ENCODE results near the gene PTH2. TPM values are rescaled to one million over a fixed set of nuclear protein-coding genes. Genes with fewer than 3 reads are reported as not detected.

Gene PTH2
- total RNA-seq, 1 experiment from 2014 or later: 1.0 TPM

DNA sequence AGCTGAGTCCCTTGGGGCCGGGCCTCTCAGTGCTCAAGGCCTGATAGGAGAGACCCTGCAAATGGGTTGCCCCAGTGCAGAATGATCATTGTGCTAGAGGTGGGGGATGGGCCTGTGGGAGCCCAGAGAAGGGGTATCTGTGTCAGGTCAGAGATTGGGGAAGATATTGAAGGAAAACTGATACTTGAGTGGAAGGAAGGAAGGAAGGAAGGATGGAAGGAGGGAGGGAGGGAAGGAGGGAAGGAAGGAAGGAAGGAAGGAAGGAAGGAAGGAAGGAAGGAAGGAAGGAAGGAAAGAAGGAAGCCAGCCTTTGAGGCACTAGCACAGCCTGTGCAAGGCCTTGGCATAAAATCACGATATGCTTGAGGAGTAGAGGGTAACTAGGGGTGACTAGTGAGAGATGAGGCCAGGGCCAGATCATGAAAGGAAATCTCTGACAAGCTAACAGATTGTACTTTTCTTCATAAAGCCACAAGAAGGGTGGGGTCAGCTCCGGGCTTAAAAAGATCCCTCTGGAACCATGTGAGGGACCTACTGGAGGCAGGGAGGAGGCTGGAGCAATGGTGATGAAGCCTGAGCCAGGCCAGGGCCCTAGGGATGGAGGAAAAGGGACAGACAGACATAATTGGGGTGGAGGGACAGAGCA is 11.4 kb downstream of the PTH2 start:
- TF ChIP-seq ZNF263 (CRISPR knock-in tag; IDR thresholded peaks at IDR 0.05; ENCODE audit: low read depth) (no peak), NFATC4 (CRISPR knock-in tag; IDR thresholded peaks at IDR 0.05) (no peak), ERG (CRISPR knock-in tag; IDR thresholded peaks at IDR 0.05) (no peak), CREB1 (CRISPR knock-in tag; IDR thresholded peaks at IDR 0.05) (no peak), ZNF317 (CRISPR knock-in tag; IDR thresholded peaks at IDR 0.05; ENCODE audit: borderline replicate concordance, low read depth) (no peak), ZNF671 (CRISPR knock-in tag; IDR thresholded peaks at IDR 0.05) (no peak), MAX (CRISPR knock-in tag; IDR thresholded peaks at IDR 0.05) (no peak), ELF4 (CRISPR knock-in tag; IDR thresholded peaks at IDR 0.05; ENCODE audit: low read depth) (no peak), ZNF425 (CRISPR knock-in tag; conservative IDR thresholded peaks at IDR 0.05) (no peak)
- TF ChIP-seq, protein P1, sequence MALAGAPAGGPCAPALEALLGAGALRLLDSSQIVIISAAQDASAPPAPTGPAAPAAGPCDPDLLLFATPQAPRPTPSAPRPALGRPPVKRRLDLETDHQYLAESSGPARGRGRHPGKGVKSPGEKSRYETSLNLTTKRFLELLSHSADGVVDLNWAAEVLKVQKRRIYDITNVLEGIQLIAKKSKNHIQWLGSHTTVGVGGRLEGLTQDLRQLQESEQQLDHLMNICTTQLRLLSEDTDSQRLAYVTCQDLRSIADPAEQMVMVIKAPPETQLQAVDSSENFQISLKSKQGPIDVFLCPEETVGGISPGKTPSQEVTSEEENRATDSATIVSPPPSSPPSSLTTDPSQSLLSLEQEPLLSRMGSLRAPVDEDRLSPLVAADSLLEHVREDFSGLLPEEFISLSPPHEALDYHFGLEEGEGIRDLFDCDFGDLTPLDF (CRISPR knock-in tag; IDR thresholded peaks at IDR 0.05): no peak
- TF ChIP-seq, protein P2, sequence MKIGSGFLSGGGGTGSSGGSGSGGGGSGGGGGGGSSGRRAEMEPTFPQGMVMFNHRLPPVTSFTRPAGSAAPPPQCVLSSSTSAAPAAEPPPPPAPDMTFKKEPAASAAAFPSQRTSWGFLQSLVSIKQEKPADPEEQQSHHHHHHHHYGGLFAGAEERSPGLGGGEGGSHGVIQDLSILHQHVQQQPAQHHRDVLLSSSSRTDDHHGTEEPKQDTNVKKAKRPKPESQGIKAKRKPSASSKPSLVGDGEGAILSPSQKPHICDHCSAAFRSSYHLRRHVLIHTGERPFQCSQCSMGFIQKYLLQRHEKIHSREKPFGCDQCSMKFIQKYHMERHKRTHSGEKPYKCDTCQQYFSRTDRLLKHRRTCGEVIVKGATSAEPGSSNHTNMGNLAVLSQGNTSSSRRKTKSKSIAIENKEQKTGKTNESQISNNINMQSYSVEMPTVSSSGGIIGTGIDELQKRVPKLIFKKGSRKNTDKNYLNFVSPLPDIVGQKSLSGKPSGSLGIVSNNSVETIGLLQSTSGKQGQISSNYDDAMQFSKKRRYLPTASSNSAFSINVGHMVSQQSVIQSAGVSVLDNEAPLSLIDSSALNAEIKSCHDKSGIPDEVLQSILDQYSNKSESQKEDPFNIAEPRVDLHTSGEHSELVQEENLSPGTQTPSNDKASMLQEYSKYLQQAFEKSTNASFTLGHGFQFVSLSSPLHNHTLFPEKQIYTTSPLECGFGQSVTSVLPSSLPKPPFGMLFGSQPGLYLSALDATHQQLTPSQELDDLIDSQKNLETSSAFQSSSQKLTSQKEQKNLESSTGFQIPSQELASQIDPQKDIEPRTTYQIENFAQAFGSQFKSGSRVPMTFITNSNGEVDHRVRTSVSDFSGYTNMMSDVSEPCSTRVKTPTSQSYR (CRISPR knock-in tag; IDR thresholded peaks at IDR 0.05): no peak
- TF ChIP-seq, protein P3, sequence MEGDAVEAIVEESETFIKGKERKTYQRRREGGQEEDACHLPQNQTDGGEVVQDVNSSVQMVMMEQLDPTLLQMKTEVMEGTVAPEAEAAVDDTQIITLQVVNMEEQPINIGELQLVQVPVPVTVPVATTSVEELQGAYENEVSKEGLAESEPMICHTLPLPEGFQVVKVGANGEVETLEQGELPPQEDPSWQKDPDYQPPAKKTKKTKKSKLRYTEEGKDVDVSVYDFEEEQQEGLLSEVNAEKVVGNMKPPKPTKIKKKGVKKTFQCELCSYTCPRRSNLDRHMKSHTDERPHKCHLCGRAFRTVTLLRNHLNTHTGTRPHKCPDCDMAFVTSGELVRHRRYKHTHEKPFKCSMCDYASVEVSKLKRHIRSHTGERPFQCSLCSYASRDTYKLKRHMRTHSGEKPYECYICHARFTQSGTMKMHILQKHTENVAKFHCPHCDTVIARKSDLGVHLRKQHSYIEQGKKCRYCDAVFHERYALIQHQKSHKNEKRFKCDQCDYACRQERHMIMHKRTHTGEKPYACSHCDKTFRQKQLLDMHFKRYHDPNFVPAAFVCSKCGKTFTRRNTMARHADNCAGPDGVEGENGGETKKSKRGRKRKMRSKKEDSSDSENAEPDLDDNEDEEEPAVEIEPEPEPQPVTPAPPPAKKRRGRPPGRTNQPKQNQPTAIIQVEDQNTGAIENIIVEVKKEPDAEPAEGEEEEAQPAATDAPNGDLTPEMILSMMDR (IDR thresholded peaks at IDR 0.05): no peak
- H3K27ac Mint-ChIP-seq: no peak overlapping the region
- no peak overlapping the region for H3K4me3 Mint-ChIP-seq
- POLR2A ChIA-PET: interaction anchor here (0.5 kb wide), 1 partner anchor 658 kb away, joined by 3 read pairs; no protein-coding TSS in a partner anchor
- H3K36me3 Mint-ChIP-seq: no peaks in the 10 kb centered on the region
- peaks cover 33% of the 10 kb centered on the region for H3K4me1 Mint-ChIP-seq
- DNase-seq (ENCODE audit: low spot score) (no peak), ATAC-seq (no peak)
- H3K27me3 Mint-ChIP-seq (ENCODE audit: low read depth): peaks cover 15% of the 10 kb centered on the region; the same call in 1 of the 2 replicates
- no peaks in the 10 kb centered on the region for H3K9me3 Mint-ChIP-seq
- CTCF ChIA-PET: interaction anchor here (1.1 to 2.0 kb wide), 4 partner anchors 10 to 49 kb away, joined by 4 to 10 read pairs (median 5); partner anchors contain the start of genes GFY and TEAD2

- ATAC-seq: no peak
Observed at GRCh38 chr19:49409441-49410029, 13.7 kb downstream of the PTH2 start.

More at GRCh38 chr19:49409441-49410029, 13.7 kb downstream of the PTH2 start:
- H3K27ac Mint-ChIP-seq: no peak overlapping the region
- no peaks in the 10 kb centered on the region for H3K36me3 Mint-ChIP-seq
- ChIA-PET POLR2A (no interaction called here), CTCF (interaction anchor here (1.0 to 2.0 kb wide), 5 partner anchors 8 to 33 kb away, joined by 3 to 10 read pairs (median 4); no protein-coding TSS in a partner anchor)
- peaks cover 30% of the 10 kb centered on the region for H3K4me1 Mint-ChIP-seq
- H3K4me3 Mint-ChIP-seq: no peak overlapping the region
- DNase-seq (ENCODE audit: low spot score): no peak
- TF ChIP-seq, protein P4, sequence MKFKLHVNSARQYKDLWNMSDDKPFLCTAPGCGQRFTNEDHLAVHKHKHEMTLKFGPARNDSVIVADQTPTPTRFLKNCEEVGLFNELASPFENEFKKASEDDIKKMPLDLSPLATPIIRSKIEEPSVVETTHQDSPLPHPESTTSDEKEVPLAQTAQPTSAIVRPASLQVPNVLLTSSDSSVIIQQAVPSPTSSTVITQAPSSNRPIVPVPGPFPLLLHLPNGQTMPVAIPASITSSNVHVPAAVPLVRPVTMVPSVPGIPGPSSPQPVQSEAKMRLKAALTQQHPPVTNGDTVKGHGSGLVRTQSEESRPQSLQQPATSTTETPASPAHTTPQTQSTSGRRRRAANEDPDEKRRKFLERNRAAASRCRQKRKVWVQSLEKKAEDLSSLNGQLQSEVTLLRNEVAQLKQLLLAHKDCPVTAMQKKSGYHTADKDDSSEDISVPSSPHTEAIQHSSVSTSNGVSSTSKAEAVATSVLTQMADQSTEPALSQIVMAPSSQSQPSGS (CRISPR knock-in tag; IDR thresholded peaks at IDR 0.05; ENCODE audit: borderline replicate concordance, low read depth): no peak
- TF ChIP-seq NFE2L1 (CRISPR knock-in tag; IDR thresholded peaks at IDR 0.05) (no peak), ZNF423 (CRISPR knock-in tag; IDR thresholded peaks at IDR 0.05) (no peak), SP1 (CRISPR knock-in tag; conservative IDR thresholded peaks at IDR 0.05) (no peak)
- no peaks in the 10 kb centered on the region for H3K9me3 Mint-ChIP-seq
- peaks cover 15% of the 10 kb centered on the region; the same call in 1 of the 2 replicates for H3K27me3 Mint-ChIP-seq (ENCODE audit: low read depth)
